ENCODE data around the gene ICE2.

ICE2 gene

GRCh38 chr15:60370105-60370868 is 108.7 kb downstream of the ICE2 start:
- DNase-seq (ENCODE audit: low spot score), result no peak

DNA sequence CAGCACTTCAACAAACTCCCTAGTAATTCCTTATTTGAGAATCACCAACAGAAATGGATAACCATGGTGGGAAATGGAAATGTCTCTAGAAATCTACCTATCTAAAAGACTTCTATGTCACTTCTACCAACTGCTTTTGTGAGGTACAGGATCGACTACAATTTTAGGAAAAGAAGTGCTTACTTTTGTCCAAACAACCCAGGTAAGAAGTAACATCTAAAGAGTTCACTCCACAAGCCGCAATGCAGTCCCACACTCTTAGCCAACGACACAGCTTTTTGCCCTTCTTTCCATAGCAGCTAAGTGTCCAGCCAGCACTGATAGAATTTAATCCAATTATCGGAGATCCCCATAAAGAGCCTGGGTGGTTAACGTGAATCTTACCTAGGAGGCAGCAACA is 109.2 kb downstream of the ICE2 start:
- DNase-seq (ENCODE audit: low spot score), result no peak
